ENCODE data around the gene PIGH.

PIGH gene

GRCh38 chr14:67599698-67600561 is at the start of gene PIGH:
Gene PIGH (minus strand): TSS chr14:67600268. CDS start chr14:67600203, 65 bp downstream.
- Histone ChIP-seq H3K36me3 (ENCODE audit: control insufficient read depth in 2 of 2, insufficient read depth in 2 of 2, low read length in 2 of 2) (no peaks in the 10 kb centered on the region), H3K9ac (ENCODE audit: low read length in 2 of 2) (peak within 1 kb of the TSS; percentile 73 to 89), H3K9me3 (ENCODE audit: control insufficient read depth in 2 of 2, low read length in 2 of 2) (no peaks in the 10 kb centered on the region), H3K27ac (ENCODE audit: low read length) (peak within 1 kb of the TSS; percentile 83), H3K4me1 (ENCODE audit: control insufficient read depth, insufficient read depth, low read length) (peaks cover 6% of the 10 kb centered on the region), H3K4me3 (ENCODE audit: low read length in 2 of 2) (peak within 1 kb of the TSS; percentile 80 to 91), H3K27me3 (ENCODE audit: control insufficient read depth in 1 of 2, insufficient read depth in 2 of 2, low read length in 2 of 2) (no peaks in the 10 kb centered on the region)

- no peak overlapping the region for H3K9ac ChIP-seq (ENCODE audit: low read length in 2 of 2)
- peaks cover 26 to 34% of the 10 kb centered on the region in 2 donors for H3K36me3 ChIP-seq (ENCODE audit: control insufficient read depth in 2 of 2, insufficient read depth in 2 of 2, low read length in 2 of 2)
- H3K27ac ChIP-seq (ENCODE audit: low read length) = no peak overlapping the region
- H3K4me1 ChIP-seq (ENCODE audit: control insufficient read depth, insufficient read depth, low read length) = peaks cover 8% of the 10 kb centered on the region
- no peak overlapping the region for H3K4me3 ChIP-seq (ENCODE audit: low read length in 2 of 2)
- no peaks in the 10 kb centered on the region for H3K9me3 ChIP-seq (ENCODE audit: control insufficient read depth in 2 of 2, low read length in 2 of 2)
- H3K27me3 ChIP-seq (ENCODE audit: control insufficient read depth in 1 of 2, insufficient read depth in 2 of 2, low read length in 2 of 2) = no peaks in the 10 kb centered on the region
These were observed 46.1 kb upstream of the PIGH start for GRCh38 chr14:67646131-67646530.

- no peak overlapping the region for H3K27ac ChIP-seq (ENCODE audit: low read length)
- no peak overlapping the region for H3K9ac ChIP-seq (ENCODE audit: low read length in 2 of 2)
- no peaks in the 10 kb centered on the region for H3K9me3 ChIP-seq (ENCODE audit: control insufficient read depth in 2 of 2, low read length in 2 of 2)
- no peaks in the 10 kb centered on the region for H3K27me3 ChIP-seq (ENCODE audit: control insufficient read depth in 1 of 2, insufficient read depth in 2 of 2, low read length in 2 of 2)
- H3K4me3 ChIP-seq (ENCODE audit: low read length in 2 of 2) = no peak overlapping the region
- peaks cover 8% of the 10 kb centered on the region for H3K4me1 ChIP-seq (ENCODE audit: control insufficient read depth, insufficient read depth, low read length)
- peaks cover 19 to 27% of the 10 kb centered on the region in 2 donors for H3K36me3 ChIP-seq (ENCODE audit: control insufficient read depth in 2 of 2, insufficient read depth in 2 of 2, low read length in 2 of 2)
These were observed 45.3 kb upstream of the PIGH start for GRCh38 chr14:67645414-67645813.

GRCh38 chr14:67644428-67644827 is 44.4 kb upstream of the PIGH start:
- Histone ChIP-seq H3K9me3 (ENCODE audit: control insufficient read depth in 2 of 2, low read length in 2 of 2) (no peaks in the 10 kb centered on the region), H3K4me1 (ENCODE audit: control insufficient read depth, insufficient read depth, low read length) (peaks cover 6% of the 10 kb centered on the region), H3K27me3 (ENCODE audit: control insufficient read depth in 1 of 2, insufficient read depth in 2 of 2, low read length in 2 of 2) (no peaks in the 10 kb centered on the region), H3K36me3 (ENCODE audit: control insufficient read depth in 2 of 2, insufficient read depth in 2 of 2, low read length in 2 of 2) (peaks cover 10 to 18% of the 10 kb centered on the region in 2 donors), H3K4me3 (ENCODE audit: low read length in 2 of 2) (no peak overlapping the region), H3K9ac (ENCODE audit: low read length in 2 of 2) (no peak overlapping the region), H3K27ac (ENCODE audit: low read length) (no peak overlapping the region)

GRCh38 chr14:67643713-67644112 is 43.6 kb upstream of the PIGH start:
- H3K9ac ChIP-seq (ENCODE audit: low read length in 2 of 2) = no peak overlapping the region
- H3K36me3 ChIP-seq (ENCODE audit: control insufficient read depth in 2 of 2, insufficient read depth in 2 of 2, low read length in 2 of 2) = peaks cover 3 to 11% of the 10 kb centered on the region in 2 donors
- peaks cover 6% of the 10 kb centered on the region for H3K4me1 ChIP-seq (ENCODE audit: control insufficient read depth, insufficient read depth, low read length)
- no peak overlapping the region for H3K27ac ChIP-seq (ENCODE audit: low read length)
- H3K27me3 ChIP-seq (ENCODE audit: control insufficient read depth in 1 of 2, insufficient read depth in 2 of 2, low read length in 2 of 2) = no peaks in the 10 kb centered on the region
- no peak overlapping the region for H3K4me3 ChIP-seq (ENCODE audit: low read length in 2 of 2)
- H3K9me3 ChIP-seq (ENCODE audit: control insufficient read depth in 2 of 2, low read length in 2 of 2) = no peaks in the 10 kb centered on the region

- no peak overlapping the region for H3K9ac ChIP-seq (ENCODE audit: low read length in 2 of 2)
- no peaks in the 10 kb centered on the region for H3K27me3 ChIP-seq (ENCODE audit: control insufficient read depth in 1 of 2, insufficient read depth in 2 of 2, low read length in 2 of 2)
- no peak overlapping the region for H3K4me3 ChIP-seq (ENCODE audit: low read length in 2 of 2)
- H3K4me1 ChIP-seq (ENCODE audit: control insufficient read depth, insufficient read depth, low read length) = peaks cover 6% of the 10 kb centered on the region
- H3K27ac ChIP-seq (ENCODE audit: low read length) = no peak overlapping the region
- H3K9me3 ChIP-seq (ENCODE audit: control insufficient read depth in 2 of 2, low read length in 2 of 2) = no peaks in the 10 kb centered on the region
- H3K36me3 ChIP-seq (ENCODE audit: control insufficient read depth in 2 of 2, insufficient read depth in 2 of 2, low read length in 2 of 2) = peaks cover under 1 to 10% of the 10 kb centered on the region in 2 donors
These were observed 42.1 kb upstream of the PIGH start for GRCh38 chr14:67641902-67642749.

- H3K9me3 ChIP-seq (ENCODE audit: control insufficient read depth in 2 of 2, low read length in 2 of 2) = no peaks in the 10 kb centered on the region
- peaks cover 0 to 10% of the 10 kb centered on the region in 2 donors for H3K36me3 ChIP-seq (ENCODE audit: control insufficient read depth in 2 of 2, insufficient read depth in 2 of 2, low read length in 2 of 2)
- no peak overlapping the region for H3K4me3 ChIP-seq (ENCODE audit: low read length in 2 of 2)
- peaks cover 6% of the 10 kb centered on the region for H3K4me1 ChIP-seq (ENCODE audit: control insufficient read depth, insufficient read depth, low read length)
- no peak overlapping the region for H3K9ac ChIP-seq (ENCODE audit: low read length in 2 of 2)
- H3K27ac ChIP-seq (ENCODE audit: low read length) = no peak overlapping the region
- H3K27me3 ChIP-seq (ENCODE audit: control insufficient read depth in 1 of 2, insufficient read depth in 2 of 2, low read length in 2 of 2) = no peaks in the 10 kb centered on the region
These were observed 41.4 kb upstream of the PIGH start for GRCh38 chr14:67641480-67641879.

- Histone ChIP-seq H3K4me1 (ENCODE audit: control insufficient read depth, insufficient read depth, low read length) (no peaks in the 10 kb centered on the region), H3K36me3 (ENCODE audit: control insufficient read depth in 2 of 2, insufficient read depth in 2 of 2, low read length in 2 of 2) (no peaks in the 10 kb centered on the region), H3K4me3 (ENCODE audit: low read length in 2 of 2) (no peak overlapping the region), H3K9ac (ENCODE audit: low read length in 2 of 2) (no peak overlapping the region), H3K9me3 (ENCODE audit: control insufficient read depth in 2 of 2, low read length in 2 of 2) (no peaks in the 10 kb centered on the region), H3K27me3 (ENCODE audit: control insufficient read depth in 1 of 2, insufficient read depth in 2 of 2, low read length in 2 of 2) (no peaks in the 10 kb centered on the region), H3K27ac (ENCODE audit: low read length) (no peak overlapping the region)
These were observed 38.6 kb upstream of the PIGH start for GRCh38 chr14:67638642-67639041.

- no peak overlapping the region for H3K4me3 ChIP-seq (ENCODE audit: low read length in 2 of 2)
- no peaks in the 10 kb centered on the region for H3K36me3 ChIP-seq (ENCODE audit: control insufficient read depth in 2 of 2, insufficient read depth in 2 of 2, low read length in 2 of 2)
- no peaks in the 10 kb centered on the region for H3K9me3 ChIP-seq (ENCODE audit: control insufficient read depth in 2 of 2, low read length in 2 of 2)
- H3K9ac ChIP-seq (ENCODE audit: low read length in 2 of 2) = no peak overlapping the region
- H3K27ac ChIP-seq (ENCODE audit: low read length) = no peak overlapping the region
- no peaks in the 10 kb centered on the region for H3K27me3 ChIP-seq (ENCODE audit: control insufficient read depth in 1 of 2, insufficient read depth in 2 of 2, low read length in 2 of 2)
- no peaks in the 10 kb centered on the region for H3K4me1 ChIP-seq (ENCODE audit: control insufficient read depth, insufficient read depth, low read length)
These were observed 36.4 kb upstream of the PIGH start for GRCh38 chr14:67636361-67636919.

GRCh38 chr14:67633451-67634147 is 33.5 kb upstream of the PIGH start:
- Histone ChIP-seq H3K27me3 (ENCODE audit: control insufficient read depth in 1 of 2, insufficient read depth in 2 of 2, low read length in 2 of 2) (no peaks in the 10 kb centered on the region), H3K27ac (ENCODE audit: low read length) (no peak overlapping the region), H3K4me1 (ENCODE audit: control insufficient read depth, insufficient read depth, low read length) (no peaks in the 10 kb centered on the region), H3K36me3 (ENCODE audit: control insufficient read depth in 2 of 2, insufficient read depth in 2 of 2, low read length in 2 of 2) (no peaks in the 10 kb centered on the region), H3K9me3 (ENCODE audit: control insufficient read depth in 2 of 2, low read length in 2 of 2) (no peaks in the 10 kb centered on the region), H3K4me3 (ENCODE audit: low read length in 2 of 2) (no peak overlapping the region), H3K9ac (ENCODE audit: low read length in 2 of 2) (no peak overlapping the region)
